ENCODE data around the gene BDNF.
A peak's percentile ranks its signal among the peaks of the same experiment; 100 is the strongest.
"Not testable (repeated sequence)": the region's sequence is repeated elsewhere in the genome, so short reads cannot be mapped to it uniquely, and the experiment has no call there.

The BDNF gene

DNA sequence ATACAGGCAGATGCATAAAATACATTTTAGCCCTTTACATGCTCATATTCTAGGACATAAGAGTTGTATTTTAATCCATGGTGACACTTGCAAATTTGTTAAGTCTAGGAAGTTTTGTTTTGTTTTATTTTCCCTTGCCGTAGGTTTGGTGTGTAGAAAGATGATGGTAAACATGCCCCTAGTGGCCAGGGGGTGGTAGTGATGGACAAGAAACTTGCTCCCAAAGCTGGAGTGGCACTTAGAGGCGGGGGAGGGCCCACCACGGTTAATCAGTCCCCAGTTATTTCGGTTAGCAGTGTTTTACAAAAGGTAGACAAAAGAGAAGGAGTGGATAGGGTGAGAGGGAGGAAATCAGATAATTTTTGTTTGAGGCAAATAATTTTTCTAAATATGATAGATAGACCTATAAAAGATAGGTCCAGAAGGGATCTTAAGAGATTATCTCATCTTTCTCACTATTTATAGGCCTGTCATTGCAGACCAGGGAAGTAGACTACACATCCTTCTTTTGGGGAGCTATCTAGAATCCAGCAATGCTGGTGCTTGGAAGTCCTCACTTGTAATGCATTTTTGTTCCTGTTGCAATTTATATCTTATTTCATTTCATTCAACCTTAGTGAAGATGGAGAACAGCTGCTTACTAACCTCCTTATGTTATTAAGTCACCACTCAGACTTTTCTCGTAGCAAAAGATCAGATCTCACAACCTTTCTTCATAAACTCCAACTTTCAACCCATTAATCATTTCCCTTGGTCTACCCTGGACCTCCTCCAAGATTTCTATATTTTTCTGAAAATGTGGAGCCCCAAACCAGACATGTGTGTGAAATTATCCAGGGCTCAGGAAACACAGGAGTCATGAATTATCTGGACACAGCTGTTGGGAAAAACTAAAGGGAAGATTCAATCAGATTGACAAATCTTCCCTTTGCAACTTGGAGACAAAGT is 5.9 kb upstream of the BDNF start:
- DNase-seq: peak in 1 of 2 donors; percentile 3

DNA sequence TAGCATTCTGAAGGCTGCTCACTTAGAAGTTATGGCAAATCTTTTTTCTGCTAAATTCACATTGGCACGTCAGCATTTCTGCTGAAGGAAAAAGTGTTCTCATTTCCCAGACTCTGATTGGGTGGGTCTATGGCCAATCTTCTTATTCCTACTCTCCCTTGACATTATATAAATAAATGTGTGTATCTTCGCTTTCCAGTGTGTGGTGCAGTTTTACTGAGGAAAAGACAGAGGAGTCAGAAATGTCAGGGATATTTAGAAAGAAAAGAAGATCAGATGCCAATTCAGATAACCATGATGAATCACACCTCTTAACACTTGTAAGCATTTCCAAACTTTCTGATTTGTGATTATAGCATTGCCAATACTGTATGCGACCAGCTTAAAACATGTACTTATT is 3.2 kb upstream of the BDNF start:
- no peak for DNase-seq

DNA sequence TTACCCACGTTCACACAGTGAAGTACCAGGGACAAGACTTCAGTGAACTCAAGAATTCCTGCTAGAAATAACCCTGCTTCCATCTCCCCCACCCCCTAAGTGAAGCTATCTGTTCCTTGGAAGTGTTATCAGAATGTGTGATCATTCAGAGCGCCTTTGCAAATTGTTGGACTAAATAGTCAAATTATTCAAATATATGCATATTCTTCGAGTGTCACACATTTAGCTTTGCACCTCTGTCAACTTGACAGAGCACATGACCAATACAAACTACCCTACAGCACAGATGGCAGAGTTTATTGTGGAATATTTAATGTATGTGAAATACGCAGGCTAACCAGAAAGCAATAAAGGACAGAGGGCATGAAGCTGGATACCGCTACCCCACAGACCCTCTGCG is 2.6 kb upstream of the BDNF start:
- DNase-seq: no peak

DNA sequence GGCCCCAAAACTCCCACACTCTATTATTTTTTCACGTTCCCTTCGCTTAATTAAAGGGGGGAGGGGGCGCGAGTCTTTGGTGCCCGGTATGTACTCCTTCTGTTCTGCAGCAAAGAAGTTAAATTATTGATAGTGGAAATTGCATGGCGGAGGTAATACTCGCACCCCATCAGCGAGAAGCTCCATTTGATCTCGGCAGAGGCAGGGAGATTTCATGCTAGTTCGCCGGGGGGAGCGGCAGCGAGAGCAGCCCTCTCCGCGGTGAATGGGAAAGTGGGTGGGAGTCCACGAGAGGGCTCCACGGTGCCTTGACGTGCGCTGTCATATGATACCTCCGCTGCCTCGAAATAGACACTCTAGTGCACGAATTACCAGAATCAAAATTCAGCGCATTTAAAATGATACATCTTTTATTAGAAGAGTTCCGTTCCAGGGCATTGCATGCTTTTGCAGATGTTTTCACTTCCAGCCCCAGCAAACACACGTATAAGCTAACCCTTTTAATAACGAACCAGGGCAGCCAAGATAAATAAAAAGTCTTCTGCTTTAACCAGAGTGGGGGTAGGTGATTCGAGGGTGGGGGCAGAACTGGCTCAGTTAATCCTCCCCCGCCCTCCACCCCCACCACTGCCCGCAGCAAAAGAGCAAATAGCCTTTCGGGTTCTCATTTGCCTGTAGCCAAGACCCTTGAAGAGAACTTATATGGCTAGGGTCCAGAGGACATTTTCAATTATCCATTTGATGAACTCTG is 1.3 kb upstream of the BDNF start:
- DNase-seq: no peak

DNA sequence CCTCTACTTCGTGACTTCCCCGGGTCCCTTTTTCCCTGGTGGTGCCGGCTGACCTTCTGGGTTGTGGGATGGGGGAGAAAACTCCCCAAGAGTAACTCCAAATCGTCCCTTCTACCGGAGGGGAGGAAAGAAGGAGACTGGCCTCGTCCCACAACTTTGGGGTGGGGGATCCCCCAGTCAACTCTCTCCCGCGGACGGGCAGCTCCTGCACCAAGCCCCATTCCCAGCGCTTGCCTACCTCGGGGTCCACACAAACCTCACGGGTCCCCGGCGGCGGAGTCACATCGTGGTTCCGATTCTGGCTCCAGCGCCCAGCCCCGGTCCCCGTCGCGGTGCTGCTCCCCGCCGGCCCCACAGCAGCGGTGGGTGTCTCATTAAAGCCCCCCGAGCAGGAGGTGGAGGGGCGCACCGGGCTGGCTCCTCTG is 317 bp downstream of the BDNF start:
- no peak for DNase-seq

DNA sequence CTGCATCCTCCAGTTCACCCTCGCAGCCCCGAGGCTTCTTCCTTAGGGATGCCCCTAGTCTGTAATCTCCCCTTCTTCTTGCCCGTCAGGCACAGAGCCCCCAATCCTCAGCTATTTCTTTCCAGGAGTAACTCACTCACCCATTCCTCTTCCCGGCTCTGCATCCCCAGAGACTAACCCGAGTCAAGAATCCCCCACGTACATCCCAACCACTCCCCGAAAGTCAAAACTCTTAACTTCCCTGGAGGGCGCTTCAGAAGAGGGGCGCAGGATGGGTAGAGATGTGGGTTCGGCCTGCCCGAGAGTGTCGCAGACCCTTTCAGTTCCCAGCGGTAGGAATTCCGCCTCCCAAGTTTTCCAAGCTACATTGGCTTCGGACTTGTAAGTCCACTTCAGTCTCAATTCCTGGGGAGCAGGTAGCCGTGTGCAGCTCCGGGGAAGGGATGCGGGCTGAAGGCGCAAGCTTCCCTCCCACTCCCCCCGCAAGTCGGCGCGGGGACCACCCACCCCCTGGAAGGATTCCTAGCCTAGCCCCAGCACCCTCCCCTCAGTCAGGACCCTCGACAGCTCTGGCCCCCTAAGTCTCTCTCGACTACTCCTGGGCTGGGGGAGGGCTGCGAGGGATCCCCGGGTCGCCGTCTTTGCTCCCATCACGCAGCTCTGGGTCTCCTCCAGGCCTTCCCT is 871 bp downstream of the BDNF start:
- no peak for DNase-seq

DNA sequence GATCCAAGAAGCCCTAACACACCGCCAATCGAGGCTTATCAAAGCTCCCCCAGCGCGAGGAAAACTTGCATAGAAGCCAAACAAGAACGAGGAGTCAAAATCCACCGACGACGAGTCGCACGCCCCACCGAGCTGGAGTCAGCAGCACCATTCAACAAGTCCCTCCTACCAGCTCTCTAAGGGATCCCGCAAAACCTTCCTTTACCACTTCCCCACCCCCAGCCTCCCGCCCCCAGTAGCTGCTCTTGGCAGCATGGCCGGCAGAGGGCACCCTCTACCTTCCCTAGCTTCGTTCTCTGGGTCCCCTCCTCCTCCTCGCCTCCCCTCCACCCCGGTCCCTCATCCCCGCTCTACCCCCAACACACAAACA is 1.4 kb downstream of the BDNF start:
- peak in 1 of 2 donors; percentile 44 for DNase-seq

DNA sequence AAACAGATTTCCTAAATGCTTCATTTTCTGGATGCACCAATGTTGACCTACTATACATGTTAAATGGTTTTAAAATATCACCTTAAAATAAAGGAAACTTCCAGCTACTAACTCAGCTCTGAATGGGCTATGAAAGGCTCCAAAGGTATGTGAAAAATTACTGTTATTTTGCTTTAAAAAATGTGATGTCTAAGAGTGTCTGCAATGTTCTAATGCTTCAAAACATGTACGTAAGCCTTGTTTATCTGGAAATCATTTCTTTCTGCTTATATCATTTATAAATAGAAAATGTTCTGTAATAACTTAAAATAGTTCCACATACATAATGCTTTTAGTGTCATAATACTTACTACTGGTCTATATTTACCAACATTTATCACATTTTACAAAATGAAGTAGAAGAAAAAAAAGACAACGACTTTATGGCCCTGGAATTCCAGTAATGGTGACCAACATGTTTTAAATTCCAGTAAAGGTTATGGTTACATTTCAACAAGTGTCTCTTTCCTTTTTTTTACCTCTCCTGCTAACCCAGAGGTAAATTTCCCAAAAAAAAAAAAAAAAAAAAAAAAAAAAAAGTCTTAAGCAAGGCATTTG is 2.5 kb downstream of the BDNF start:
- no peak for DNase-seq

DNA sequence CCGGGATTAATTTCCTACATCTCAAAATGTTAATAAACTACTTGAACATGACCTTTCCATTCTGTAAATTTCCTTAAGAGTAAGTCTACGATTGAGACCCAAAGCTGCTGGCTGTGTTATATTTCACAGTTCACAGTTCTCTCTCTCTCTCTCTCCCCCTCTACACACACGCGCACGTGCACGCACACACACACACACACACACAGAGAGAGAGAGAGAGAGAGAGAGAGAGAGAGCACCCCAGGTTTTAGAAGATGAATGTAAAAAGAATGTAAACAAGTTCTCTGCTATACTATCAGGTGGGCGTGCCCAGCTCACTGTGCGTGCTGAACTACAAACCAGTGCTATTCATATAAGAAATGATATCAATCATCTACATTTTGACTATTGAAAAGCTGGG is 3.3 kb downstream of the BDNF start:
- no peak for DNase-seq

DNA sequence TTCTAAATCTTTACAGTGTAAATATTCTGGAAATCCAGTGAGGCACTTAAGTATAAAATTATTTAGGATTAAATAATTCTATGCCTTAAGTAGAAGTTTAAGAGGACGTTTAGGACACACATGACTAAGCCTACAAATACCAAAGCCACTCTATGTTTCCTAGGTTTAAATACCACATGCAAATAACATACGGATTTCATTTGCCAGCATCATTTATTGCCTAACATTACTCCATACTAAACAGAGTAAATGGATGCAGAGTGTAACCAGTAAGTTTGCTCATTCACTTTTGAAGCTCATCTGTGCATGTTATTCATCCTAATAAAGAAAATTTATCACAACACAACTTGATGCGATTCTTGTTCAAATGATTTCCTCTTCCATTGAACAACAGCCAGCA is 4.1 kb downstream of the BDNF start:
- DNase-seq: no peak

DNA sequence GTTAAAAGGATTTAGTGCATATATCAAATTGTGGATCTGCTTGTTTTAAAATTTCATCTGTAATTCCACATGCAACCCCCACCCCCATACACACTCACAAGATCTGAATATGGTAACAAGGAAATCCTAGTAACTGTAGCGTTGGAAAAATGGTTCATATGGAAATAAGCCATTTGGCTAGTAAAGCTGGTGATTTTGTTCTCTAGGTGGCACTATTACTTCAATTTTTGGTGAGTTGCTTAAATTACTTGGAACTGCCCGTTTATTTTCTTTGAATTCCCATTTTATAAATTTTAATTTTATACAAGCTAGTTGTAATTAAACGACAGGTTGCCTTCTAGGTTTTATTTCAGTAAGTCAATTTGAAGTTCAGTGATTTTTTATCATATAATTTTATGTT is 5.3 kb downstream of the BDNF start:
- DNase-seq: no peak

DNA sequence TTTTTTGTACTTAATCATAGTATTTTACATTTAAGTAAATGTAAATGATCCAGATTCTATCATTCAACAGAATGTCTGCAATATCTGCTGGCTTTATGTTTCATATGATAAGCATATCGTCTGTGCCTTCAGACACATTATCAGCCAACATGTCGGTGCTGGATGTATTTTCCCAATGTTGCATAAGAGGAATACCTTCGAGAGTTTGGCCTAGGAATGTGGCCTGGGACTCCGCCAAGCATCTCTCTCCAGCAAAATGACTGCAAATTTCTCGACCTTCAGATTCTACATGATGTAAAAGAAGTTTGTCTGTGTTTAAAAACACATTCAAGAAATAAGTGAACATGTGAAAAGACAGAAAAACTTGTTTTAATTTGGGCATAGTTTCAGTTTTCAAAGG is 6.9 kb downstream of the BDNF start:
- no peak for DNase-seq

DNA sequence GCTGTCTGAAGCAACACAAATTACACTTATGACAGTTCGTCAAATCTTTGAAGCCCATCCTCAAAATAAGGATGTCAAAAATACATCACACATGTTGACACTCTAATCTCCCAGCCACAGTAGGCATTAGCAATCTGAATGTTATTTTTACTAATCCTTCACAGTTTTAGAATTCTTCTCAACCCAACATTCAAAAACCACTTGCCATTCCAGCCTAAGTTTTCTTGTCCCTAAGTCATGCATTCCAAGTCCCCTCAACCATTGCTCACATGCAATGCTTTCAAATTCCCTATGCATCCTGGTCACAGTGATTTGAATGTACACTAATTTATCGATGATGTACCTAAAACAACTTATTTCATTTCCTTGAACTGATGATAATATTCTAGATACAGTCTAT is 7.5 kb downstream of the BDNF start:
- no peak for DNase-seq

DNA sequence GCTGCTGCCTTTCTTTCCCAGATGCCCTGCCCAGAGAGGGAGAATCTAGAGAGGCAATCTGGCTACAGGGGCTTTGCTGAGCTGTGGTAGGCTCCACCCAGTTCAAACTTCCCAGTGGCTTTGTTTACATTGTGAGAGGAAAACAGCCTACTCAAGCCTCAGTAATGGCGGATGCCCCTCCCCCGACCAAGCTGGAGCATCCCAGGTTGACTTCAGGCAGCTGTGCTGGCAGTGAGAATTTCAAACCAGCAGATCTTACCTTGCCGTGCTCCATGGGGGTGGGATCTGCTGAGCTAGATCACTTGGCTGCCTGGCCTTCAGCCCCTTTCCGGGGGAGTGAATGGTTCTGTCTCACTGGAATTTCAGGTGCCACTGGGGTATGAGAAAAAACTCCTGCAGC is 12.2 kb downstream of the BDNF start:
- no peak for DNase-seq

DNA sequence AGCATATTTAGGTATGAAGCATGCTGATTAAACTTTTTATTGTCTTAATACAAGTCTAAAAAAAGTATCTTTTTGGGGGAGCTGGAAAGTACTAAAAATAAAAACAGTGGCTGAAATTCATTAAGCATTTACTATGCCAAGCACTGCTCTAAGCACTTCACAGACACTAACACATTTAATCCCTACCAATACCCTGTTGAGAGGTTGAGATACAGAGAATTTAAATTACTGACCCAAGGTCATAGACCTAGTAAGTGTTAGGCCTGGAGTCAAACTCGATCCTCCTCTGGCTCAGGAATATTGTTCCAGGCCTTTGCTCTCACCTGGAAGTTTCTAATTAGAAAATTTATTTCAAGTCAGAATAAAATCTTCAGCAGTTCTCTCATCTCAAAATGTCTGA is 18.6 kb downstream of the BDNF start:
- no peak for DNase-seq

DNA sequence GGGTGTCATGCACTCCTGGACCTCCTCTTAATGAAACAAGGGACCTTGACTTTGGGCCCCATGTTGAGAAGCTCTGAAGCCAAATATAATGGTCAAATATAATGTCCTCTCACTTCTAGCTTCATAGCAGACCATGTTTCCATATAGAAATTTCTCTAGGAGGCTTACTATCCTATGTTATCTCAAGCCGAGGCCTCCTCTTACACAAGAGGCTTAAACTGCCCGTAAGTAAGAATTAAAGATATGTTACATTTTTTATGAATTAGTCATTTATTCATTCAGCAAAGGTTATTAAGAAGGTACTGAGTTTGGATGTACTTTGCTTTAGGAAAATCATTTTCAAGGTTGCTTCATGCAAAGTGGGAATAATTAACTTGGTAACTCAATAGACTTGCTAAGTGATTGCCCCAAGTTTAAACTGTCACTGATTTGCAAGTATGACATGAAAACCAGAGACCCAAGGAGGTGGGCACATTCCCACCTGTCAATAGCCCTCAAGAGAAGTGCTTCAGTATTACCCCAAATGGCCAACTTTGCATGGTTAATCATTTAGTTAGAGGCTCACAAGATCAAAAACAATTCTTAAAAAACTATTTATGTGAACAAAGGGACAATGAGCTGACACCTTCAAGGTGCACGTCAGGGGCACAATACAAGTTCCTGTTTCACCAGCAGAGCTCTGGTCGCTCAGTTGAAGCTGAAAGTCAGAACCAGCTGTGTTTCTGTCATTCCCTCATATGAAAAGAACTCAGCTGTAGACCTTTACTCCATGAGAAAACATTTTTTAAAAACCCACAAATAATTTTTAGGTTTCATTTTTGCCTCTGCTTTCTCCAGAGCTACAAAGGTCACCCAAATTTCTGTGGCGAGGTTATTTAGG is 20.9 kb downstream of the BDNF start:
- no peak for DNase-seq

DNA sequence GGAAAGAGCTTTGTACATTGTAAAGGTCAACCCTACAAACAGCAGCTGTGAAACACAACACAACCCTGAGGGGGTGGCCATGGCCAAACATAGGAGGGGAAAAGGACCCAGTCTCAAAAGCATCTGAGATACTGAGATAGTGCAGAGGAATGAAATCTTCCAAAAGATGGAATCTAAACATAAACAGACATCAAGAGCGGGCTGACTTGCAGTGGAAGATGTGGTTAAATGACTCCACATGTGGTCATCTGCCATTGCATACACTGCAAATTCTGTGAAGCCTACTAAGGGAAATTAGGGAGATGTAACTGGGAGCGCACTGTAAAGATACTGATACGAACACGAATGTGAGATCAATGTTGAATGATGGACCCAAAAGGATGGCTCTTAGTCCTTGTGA is 22.0 kb downstream of the BDNF start:
- DNase-seq: no peak

DNA sequence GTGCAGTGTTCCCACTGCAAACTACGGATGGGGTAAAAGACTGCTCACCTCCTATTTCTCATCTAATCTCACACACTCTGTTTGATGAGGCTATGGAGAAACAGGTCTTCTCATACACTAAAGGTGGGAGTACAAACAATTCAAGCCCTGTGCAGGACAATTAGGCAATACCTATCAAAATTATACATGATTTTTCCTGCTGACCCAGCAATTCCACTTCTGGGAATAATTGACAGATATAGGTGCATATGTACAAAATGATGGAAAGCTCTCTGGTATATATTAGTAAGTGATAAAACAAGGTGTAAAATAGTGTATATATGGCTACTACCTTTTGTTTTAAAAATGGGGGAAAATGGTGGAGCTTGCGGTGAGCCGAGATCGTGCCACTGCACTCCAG is 23.1 kb downstream of the BDNF start:
- DNase-seq: no peak

DNA sequence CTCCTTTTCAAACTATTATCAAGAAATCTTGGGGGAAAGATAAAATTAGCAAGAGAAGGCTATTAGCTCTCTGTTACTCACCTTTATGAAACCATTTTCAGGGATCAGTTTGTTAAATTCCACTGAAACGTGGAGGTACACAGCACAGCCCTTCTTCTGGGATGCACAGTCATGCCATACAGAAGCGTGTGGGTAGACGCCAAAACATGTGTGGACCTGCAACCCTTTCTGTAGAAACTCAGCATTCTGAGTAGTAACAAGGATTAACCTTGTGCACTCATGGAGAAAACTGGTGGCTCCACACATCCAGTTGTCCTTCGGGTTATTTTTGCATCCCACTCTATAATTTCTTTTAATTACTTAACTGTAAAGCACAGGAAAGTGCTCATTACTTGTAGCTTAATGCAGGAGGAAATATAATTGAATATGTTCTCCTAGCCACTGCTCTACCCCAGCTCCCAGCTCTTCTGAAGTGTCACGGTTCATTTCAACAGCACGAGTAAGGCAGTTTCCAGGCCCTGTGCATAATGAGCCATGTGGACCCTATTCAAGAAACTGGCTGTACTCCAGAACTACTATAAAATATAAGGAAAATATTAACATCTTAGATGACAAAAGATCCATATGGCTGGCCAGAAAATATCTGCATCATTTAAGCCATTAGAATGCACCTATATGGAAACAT is 26.1 kb downstream of the BDNF start:
- no peak for DNase-seq

DNA sequence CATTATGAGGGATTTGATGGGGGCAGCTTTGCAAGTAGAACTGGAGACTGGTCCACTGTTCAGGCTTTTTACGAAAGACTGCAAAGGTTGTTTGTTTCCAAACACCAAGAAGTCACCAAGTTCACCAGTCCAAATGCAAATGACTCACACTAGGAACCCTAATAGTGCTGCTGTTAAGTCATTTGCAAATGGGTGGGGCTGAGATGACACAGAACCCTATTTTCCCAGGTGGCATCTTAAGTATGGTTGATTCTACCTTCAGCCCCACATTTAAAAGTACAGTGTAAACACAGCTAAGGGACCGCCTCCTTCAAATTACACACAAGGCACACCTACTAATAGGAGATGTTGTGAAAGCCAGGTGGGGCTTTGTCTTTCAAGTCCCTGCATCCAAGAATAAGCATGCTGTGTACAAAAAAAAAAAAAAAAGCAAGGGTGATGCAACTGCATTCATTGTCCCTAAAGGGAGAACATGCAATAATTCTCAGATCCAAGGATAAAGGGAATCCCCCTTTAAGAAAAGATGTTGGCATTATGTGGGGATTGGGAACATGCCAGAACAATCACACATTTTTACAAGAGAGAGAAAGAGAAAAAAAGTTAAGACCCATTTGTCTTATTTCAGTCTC is 27.3 kb downstream of the BDNF start:
- DNase-seq: no peak

DNA sequence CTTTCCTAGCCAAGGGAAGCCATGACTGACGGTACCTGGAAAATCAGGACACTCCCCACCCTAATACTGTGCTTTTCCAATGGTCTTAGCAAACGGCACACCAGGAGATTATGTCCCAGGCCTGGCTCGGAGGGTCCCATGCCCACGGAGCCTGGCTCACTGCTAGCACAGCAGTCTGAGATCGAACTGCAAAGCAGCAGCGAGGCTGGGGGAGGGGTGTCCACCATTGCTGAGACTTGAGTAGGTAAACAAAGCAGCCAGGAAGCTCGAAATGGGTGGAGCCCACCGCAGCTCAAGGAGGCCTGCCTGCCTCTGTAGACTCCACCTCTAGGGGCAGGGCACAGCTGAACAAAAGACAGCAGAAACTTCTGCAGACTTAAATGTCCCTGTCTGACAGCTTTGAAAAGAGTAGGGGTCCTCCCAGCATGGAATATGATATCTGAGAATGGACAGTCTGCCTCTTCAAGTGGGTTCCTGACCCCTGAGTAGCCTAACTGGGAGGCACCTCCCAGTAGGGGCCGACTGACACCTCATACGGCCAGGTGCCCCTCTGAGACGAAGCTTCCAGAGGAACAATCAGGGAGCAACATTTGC is 34.6 kb downstream of the BDNF start:
- not testable (repeated sequence) for DNase-seq
